TTC549 (cell line): Measurements from ENCODE around the gene DOC2B.
"Not testable (repeated sequence)": the region's sequence is repeated elsewhere in the genome, so short reads cannot be mapped to it uniquely, and the experiment has no call there.

Experiments used
- FAIRE-seq: peaks from 2 replicates; lab custom pipeline; 2012; peaks lifted over from hg19 to GRCh38; lab: Jason Lieb, UNC

DOC2B gene

GRCh38 chr17:210402-210801 lies 29.0 kb upstream of the DOC2B start:
- FAIRE-seq = no peak

DNA sequence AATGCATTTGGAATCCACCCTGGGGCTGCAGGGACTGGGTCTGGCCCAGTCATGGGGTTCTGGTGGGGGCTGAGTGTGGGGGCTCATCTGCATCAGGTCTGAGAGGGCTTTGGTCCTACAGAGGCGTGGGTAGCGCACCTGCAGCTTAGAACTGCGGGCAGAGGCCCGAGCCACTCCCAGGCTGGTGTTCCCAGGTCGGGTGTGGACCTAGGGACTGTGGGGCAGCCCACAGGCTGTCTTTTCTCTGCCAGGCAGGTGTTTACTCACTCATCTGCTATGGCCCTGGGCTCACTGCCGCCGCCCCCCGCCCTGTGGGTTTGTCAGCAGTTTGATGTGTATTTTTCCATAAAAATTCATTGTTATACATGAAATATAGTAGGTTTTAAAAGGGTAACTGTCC lies 27.0 kb upstream of the DOC2B start:
- FAIRE-seq = no peak

DNA sequence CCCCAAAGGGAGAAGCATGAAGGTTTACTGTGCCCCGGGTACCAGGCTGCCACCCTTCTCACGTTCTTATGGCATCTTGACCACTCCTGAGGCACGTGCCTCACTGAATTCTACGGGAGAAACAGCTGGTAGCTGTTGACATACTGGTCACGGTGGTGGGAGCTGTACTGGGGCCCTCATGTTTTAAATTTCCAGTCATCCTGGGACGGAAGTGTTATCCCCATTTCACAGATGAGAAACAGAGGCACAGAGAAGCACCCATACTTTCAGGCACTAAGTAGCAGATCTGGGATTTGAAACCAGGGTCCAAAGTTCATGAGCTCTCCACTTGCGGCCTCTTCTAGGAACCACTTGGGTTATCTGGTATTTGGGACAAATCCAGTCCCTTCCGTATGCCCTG lies 26.3 kb upstream of the DOC2B start:
- FAIRE-seq = no peak

DNA sequence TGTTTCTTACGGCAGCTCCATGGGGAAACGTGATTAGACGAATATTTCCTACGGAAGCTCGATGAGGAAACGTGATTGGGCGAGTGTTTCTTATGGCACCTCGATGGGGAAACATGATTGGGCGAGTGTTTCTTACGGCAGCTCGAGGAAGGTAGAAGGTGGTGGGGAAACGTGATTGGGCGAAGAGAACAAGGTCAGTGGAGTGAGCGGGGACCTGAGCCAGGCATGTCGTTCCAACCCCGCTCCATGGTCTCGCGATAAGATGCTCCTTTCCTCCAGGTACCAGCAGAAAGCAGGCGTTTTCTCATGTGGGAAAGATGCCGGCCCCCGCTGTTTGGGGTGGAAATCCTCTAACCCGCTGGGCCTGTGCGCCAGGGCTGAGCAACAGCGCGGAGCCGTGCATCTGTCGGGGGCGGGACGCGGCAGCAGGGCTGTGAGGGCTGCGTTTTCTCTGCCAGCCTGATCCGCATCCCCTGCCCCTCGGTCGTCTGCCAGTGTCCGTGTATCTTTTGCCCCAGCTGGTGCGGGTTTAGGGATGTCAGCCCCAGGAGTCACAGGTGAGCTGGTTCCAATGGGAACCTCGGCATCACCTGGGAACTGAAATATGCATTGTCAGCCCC lies 25.6 kb upstream of the DOC2B start:
- no peak for FAIRE-seq

GRCh38 chr17:206484-206883 lies 25.0 kb upstream of the DOC2B start:
- not testable (repeated sequence) for FAIRE-seq

DNA sequence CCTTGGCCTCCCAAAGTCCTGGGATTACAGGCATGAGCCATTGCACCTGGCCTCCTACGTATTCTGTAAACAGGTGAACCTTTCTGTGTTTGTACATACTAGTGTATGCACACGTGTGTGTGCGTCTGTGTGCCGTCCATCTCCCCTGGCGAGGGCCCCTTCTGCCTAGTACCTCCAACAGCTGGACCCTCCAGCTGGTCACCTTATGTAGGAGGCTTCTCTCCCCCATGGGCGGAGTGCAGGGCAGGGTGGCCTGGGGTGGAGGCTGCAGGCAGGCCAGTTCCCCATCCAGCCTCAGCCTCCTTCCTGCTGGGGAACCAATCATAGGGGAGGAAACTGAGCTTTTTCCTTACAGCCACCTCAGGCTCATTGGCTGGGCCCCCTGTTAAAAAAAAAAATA lies 24.4 kb upstream of the DOC2B start:
- no peak for FAIRE-seq

GRCh38 chr17:205148-205669 lies 23.8 kb upstream of the DOC2B start:
- no peak for FAIRE-seq

- no peak for FAIRE-seq
These were observed 23.1 kb upstream of the DOC2B start for GRCh38 chr17:204427-205147.

- no peak for FAIRE-seq
These were observed 21.1 kb upstream of the DOC2B start for GRCh38 chr17:202501-202951.

- FAIRE-seq = not testable (repeated sequence)
These were observed 20.3 kb upstream of the DOC2B start for GRCh38 chr17:201736-202135.

DNA sequence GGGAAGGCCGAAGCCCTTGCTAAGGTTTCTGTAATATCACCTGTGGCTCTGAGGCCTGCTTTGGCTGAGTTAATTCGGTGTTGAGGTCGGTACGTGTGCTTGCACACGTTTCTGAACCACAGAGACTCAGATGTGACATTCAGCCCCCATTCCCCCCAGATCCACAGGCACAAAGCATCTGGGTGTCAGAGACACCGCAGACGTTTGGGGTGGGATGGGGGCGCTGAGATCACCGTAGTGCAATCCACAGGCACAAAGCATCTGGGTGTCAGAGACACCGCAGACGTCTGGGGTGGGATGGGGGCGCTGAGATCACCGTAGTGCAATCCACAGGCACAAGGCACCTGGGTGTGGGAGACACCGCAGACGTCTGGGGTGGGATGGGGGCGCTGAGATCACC lies 19.8 kb upstream of the DOC2B start:
- not testable (repeated sequence) for FAIRE-seq

DNA sequence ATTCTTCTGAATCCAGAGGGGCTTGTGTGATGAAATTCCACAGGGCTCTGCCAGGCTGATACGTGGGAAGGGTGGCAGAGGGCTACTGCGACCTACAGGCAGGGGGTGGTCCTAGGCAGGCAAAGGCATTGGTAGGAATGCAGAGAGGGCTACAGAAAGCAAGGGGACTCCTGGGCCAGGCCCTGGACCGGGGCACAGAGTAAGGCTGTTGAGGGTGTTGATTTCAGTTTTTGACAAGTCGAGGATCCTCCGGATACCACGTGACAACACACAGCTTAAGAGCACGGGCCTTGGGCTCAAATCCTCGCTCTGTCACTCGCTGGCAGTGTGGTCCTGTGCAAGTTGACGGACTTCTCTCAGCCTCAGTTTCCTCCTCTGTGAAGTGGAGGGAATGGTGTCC lies 19.1 kb upstream of the DOC2B start:
- no peak for FAIRE-seq

GRCh38 chr17:199806-200545 lies 18.5 kb upstream of the DOC2B start:
- no peak for FAIRE-seq

DNA sequence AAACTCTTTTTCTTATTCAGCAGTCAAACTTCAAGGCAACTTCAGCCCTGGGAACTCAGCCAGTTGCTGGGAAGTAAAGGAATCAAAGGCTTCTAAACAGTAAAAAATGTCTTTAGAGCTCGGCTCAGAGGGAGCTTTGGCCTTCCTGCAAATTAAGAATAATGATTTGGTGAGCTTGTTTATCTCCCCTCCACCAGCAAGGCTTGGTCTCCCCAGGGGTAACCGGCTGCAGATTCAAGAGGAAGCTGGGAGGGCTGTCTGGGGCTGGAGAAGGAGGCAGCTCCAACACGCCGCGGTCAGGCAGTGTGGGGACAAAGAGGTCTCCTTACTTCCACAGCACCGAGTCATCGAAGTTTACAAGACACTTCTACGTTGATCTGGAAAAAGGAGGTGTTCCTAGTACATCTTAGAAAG lies 17.7 kb upstream of the DOC2B start:
- no peak for FAIRE-seq

- FAIRE-seq = not testable (repeated sequence)
These were observed 16.8 kb upstream of the DOC2B start for GRCh38 chr17:198225-198624.

GRCh38 chr17:197352-197751 lies 15.9 kb upstream of the DOC2B start:
- FAIRE-seq = no peak

DNA sequence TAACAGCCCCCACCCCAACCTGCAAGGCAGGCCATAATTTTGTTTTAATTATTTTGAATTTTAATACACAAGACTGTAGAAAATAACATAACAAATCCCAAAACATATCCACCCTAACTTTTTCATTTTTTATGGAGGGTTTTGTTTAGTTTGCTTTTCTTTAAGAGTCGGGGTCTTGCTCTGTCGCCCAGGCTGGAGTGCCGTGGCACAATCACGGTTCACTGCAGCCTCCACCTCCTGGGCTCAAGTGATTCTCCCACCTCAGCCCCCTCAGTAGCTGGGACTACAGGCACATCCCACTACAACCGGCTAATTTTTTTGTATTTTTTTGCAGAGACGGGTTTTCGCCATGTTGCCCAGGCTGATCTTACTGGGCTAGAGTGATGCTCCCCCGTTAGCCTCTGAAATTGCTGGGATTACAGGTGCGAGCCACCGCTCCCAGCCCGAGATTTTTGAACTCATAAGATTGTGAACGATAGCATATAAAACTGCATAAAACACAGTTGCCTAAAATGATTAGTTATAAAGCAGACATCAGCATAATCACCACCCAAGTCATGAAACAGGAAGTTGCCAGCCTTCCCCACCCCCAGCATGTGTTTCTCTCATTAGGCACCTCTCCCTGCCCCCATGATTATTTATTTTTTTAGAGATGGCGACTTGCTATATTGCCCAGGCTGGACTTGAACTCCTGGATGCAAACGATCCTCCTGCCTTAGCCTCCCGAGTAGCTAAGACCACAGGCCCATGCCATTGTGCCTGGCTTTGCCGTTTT lies 13.6 kb upstream of the DOC2B start:
- no peak for FAIRE-seq

GRCh38 chr17:193841-194806 lies 12.7 kb upstream of the DOC2B start:
- no peak for FAIRE-seq

- no peak for FAIRE-seq
These were observed 12.0 kb upstream of the DOC2B start for GRCh38 chr17:193426-193810.

DNA sequence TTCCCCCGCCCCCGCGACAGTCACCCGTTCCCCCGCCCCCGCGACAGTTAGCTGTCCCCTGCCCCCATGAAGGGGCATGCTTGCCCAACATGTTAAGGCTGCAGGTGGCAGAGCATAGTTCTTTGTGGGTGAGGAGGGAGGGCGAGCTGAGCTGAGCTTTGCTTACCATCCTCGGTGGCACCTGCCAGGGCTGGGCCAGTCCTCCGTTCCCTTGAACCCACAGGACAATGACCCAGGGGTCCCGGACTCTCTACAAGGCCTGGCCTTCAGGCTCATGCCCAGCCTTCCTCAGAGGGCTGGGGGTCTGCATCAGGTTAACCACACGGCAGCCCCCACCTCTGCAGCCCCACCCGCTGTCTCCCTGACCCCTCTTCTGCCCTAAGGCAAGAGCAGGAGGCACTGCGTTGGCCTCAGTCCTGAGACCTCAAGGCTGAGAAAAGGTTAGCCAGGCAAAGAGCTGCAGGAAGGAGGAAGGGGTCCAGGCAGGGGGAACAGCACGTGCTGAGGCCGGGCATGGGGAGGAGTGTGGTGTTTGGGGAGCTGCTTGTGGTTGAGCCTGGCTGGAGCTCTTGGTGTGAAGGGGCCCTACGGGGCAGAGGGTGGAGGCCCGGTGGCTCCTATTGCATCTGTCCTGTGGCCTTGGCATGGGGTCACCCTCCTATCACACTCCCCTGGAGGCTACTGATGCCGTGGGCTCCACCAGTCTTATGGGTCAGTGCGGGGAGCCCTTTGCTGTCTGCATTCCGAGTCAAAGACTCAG lies 11.4 kb upstream of the DOC2B start:
- no peak for FAIRE-seq
